Measurements from ENCODE around the gene TMED6.
"Not testable (repeated sequence)": the region's sequence is repeated elsewhere in the genome, so short reads cannot be mapped to it uniquely, and the experiment has no call there.

Gene TMED6

GRCh38 chr16:69373019-69373418, 21.4 kb upstream of the TMED6 start:
- no peak for TF ChIP-seq CTCF (IDR thresholded peaks at IDR 0.05)
- TF ChIP-seq ZFX (IDR thresholded peaks at IDR 0.05; ENCODE audit: borderline replicate concordance), result no peak
- H3K27ac ChIP-seq, result no peak overlapping the region

GRCh38 chr16:69371564-69371963, 20.0 kb upstream of the TMED6 start:
- no peak for TF ChIP-seq ZFX (IDR thresholded peaks at IDR 0.05; ENCODE audit: borderline replicate concordance)
- no peak for TF ChIP-seq CTCF (IDR thresholded peaks at IDR 0.05)
- H3K27ac ChIP-seq, result no peak overlapping the region

- H3K27ac ChIP-seq, result no peak overlapping the region
- no peak for TF ChIP-seq CTCF (IDR thresholded peaks at IDR 0.05)
- TF ChIP-seq ZFX (IDR thresholded peaks at IDR 0.05; ENCODE audit: borderline replicate concordance), result no peak
Measured at GRCh38 chr16:69368866-69369265, 17.3 kb upstream of the TMED6 start.

GRCh38 chr16:69367980-69368379, 16.4 kb upstream of the TMED6 start:
- no peak overlapping the region for H3K27ac ChIP-seq

GRCh38 chr16:69366431-69366830, 14.8 kb upstream of the TMED6 start:
- no peak for TF ChIP-seq CTCF (IDR thresholded peaks at IDR 0.05)
- TF ChIP-seq ZFX (IDR thresholded peaks at IDR 0.05; ENCODE audit: borderline replicate concordance), result no peak
- no peak overlapping the region for H3K27ac ChIP-seq

More at GRCh38 chr16:69367980-69368379, 16.4 kb upstream of the TMED6 start:
- TF ChIP-seq ZFX (IDR thresholded peaks at IDR 0.05; ENCODE audit: borderline replicate concordance), result no peak

GRCh38 chr16:69365901-69366300, 14.3 kb upstream of the TMED6 start:
- H3K27ac ChIP-seq, result no peak overlapping the region

GRCh38 chr16:69364088-69364487, 12.5 kb upstream of the TMED6 start:
- no peak overlapping the region for H3K27ac ChIP-seq
- TF ChIP-seq ZFX (IDR thresholded peaks at IDR 0.05; ENCODE audit: borderline replicate concordance) (no peak), CTCF (IDR thresholded peaks at IDR 0.05) (no peak)

More at GRCh38 chr16:69365901-69366300, 14.3 kb upstream of the TMED6 start:
- no peak for TF ChIP-seq ZFX (IDR thresholded peaks at IDR 0.05; ENCODE audit: borderline replicate concordance)
- no peak for TF ChIP-seq CTCF (IDR thresholded peaks at IDR 0.05)

GRCh38 chr16:69363281-69363717, 11.7 kb upstream of the TMED6 start:
- TF ChIP-seq CTCF (IDR thresholded peaks at IDR 0.05) (no peak), ZFX (IDR thresholded peaks at IDR 0.05; ENCODE audit: borderline replicate concordance) (no peak)
- H3K27ac ChIP-seq, result no peak overlapping the region

GRCh38 chr16:69360070-69360469, 8.5 kb upstream of the TMED6 start:
- H3K27ac ChIP-seq, result not testable (repeated sequence)

Measured in 22Rv1 (cell line).